ENCODE results near the gene MRPL37. TPM values are rescaled to one million over a fixed set of nuclear protein-coding genes. Genes with fewer than 3 reads are reported as not detected.

Gene MRPL37
- total RNA-seq, 2 donors from 2014 or later, result 34.9 to 41.8 TPM

GRCh38 chr1:54177726-54178125 is 22.2 kb upstream of the MRPL37 start:
- no peaks in the 10 kb centered on the region for H3K9me3 ChIP-seq
- no peak overlapping the region for H3K4me3 ChIP-seq
- no peak overlapping the region for H3K27ac ChIP-seq
- no peak for TF ChIP-seq POLR2A (IDR thresholded peaks at IDR 0.05)
- TF ChIP-seq CTCF (IDR thresholded peaks at IDR 0.05), result no peak
- WGBS, 2 donors, result 89 to 93% methylated on average over 7 to 8 of the region's 8 CpGs
- H3K36me3 ChIP-seq (replicated peaks in 1 of 2; ENCODE audit: insufficient read depth in 1 of 2, low read depth in 2 of 2), result no peaks in the 10 kb centered on the region
- intact Hi-C loops (cut with DNase I), result no loop called here
- H3K27me3 ChIP-seq, result no peaks in the 10 kb centered on the region
- no peaks in the 10 kb centered on the region for H3K4me1 ChIP-seq
- DNase-seq, result no peak
- ATAC-seq, result no peak

GRCh38 chr1:54178296-54179070 is 21.5 kb upstream of the MRPL37 start:
- intact Hi-C loops (cut with DNase I), result no loop called here
- 69 to 71% methylated on average over 6 of the region's 9 CpGs for WGBS, 2 donors
- no peak for ATAC-seq

GRCh38 chr1:54180701-54181360 is 19.1 kb upstream of the MRPL37 start:
- WGBS, 2 donors, result 86 to 100% methylated on average over 4 to 5 of the region's 5 CpGs

More at GRCh38 chr1:54178296-54179070, 21.5 kb upstream of the MRPL37 start:
- no peak for TF ChIP-seq POLR2A (IDR thresholded peaks at IDR 0.05)
- TF ChIP-seq CTCF (IDR thresholded peaks at IDR 0.05), result no peak
- Histone ChIP-seq H3K9me3 (no peaks in the 10 kb centered on the region), H3K4me3 (no peak overlapping the region), H3K4me1 (no peaks in the 10 kb centered on the region), H3K36me3 (replicated peaks in 1 of 2; ENCODE audit: insufficient read depth in 1 of 2, low read depth in 2 of 2) (no peaks in the 10 kb centered on the region), H3K27me3 (no peaks in the 10 kb centered on the region), H3K27ac (no peak overlapping the region)
- DNase-seq, result no peak

GRCh38 chr1:54186056-54186455 is 13.9 kb upstream of the MRPL37 start:
- ATAC-seq (no peak), DNase-seq (no peak)
- Histone ChIP-seq H3K27me3 (no peaks in the 10 kb centered on the region), H3K4me3 (no peak overlapping the region), H3K27ac (no peak overlapping the region), H3K9me3 (no peaks in the 10 kb centered on the region), H3K36me3 (replicated peaks in 1 of 2; ENCODE audit: insufficient read depth in 1 of 2, low read depth in 2 of 2) (peaks cover 0 to 5% of the 10 kb centered on the region in 2 donors), H3K4me1 (no peaks in the 10 kb centered on the region)
- 74 to 78% methylated on average over 3 of the region's 3 CpGs for WGBS, 2 donors
- no peak for TF ChIP-seq POLR2A (IDR thresholded peaks at IDR 0.05)
- TF ChIP-seq CTCF (IDR thresholded peaks at IDR 0.05), result no peak
- intact Hi-C loops (cut with DNase I), result no loop called here

More at GRCh38 chr1:54180701-54181360, 19.1 kb upstream of the MRPL37 start:
- H3K9me3 ChIP-seq, result no peaks in the 10 kb centered on the region
- H3K4me1 ChIP-seq, result no peaks in the 10 kb centered on the region
- intact Hi-C loops (cut with DNase I), result no loop called here
- DNase-seq, result no peak
- ATAC-seq, result no peak
- no peak overlapping the region for H3K4me3 ChIP-seq
- TF ChIP-seq CTCF (IDR thresholded peaks at IDR 0.05), result no peak
- TF ChIP-seq POLR2A (IDR thresholded peaks at IDR 0.05), result no peak
- no peaks in the 10 kb centered on the region for H3K27me3 ChIP-seq
- H3K27ac ChIP-seq, result no peak overlapping the region
- H3K36me3 ChIP-seq (replicated peaks in 1 of 2; ENCODE audit: insufficient read depth in 1 of 2, low read depth in 2 of 2), result no peaks in the 10 kb centered on the region
